Esophagus muscularis mucosa (tissue), 4 donors: ENCODE data around the gene KASH5. TPM values are rescaled to one million over a fixed set of nuclear protein-coding genes. Genes with fewer than 3 reads are reported as not detected.

Source experiments
- DNase-seq: peaks from one replicate; pipeline ENCODE4 v3.0.0-alpha.2; 2017; ENCODE audit errors: extremely low spot score
- H3K27ac ChIP-seq, 4 donors: fragments of 200-600 bp; sonication (generic); replicated peaks in 1 of 4; 1 replicate in 3 of 4; 2 replicates in 1 of 4; pipeline ENCODE4 v1.5.1; 2016 to 2019; ENCODE audit warnings: mild to moderate bottlenecking in 1 of 4
- H3K27me3 ChIP-seq, 4 donors: fragments of 200-600 bp; sonication (generic); one replicate each; pipeline versions ENCODE4 v1.5.1 to v1.6.0; 2016 to 2019
- H3K36me3 ChIP-seq, 4 donors: fragments of 200-600 bp; sonication (generic); one replicate each; pipeline ENCODE4 v1.5.1; 2016 to 2019
- H3K4me1 ChIP-seq, 4 donors: fragments of 200-600 bp; sonication (generic); one replicate each; pipeline ENCODE4 v1.5.1; 2016 to 2019
- H3K4me3 ChIP-seq, 4 donors: fragments of 200-600 bp; sonication (generic); 1 replicate in 2 of 4; 2 replicates in 2 of 4; pipeline ENCODE4 v1.5.1; 2016 to 2019; ENCODE audit warnings: mild to moderate bottlenecking in 4 of 4, moderate library complexity in 1 of 4
- H3K9me3 ChIP-seq, 4 donors: fragments of 200-600 bp; sonication (generic); 1 replicate in 3 of 4; 2 replicates in 1 of 4; pipeline ENCODE4 v1.5.1; 2016 to 2019
- EP300 ChIP-seq: sonication (generic); formaldehyde crosslinking; IDR thresholded peaks from one replicate; pipeline ENCODE4 v1.6.1; 2017; ENCODE audit warnings: antibody characterized with exemption
- POLR2A ChIP-seq: fragments of 450-650 bp; IDR thresholded peaks from one replicate; pipeline ENCODE4 v1.6.1; 2017; ENCODE audit warnings: antibody characterized with exemption, moderate library complexity, mild to moderate bottlenecking, low read depth
- POLR2AphosphoS5 ChIP-seq, 2 donors: sonication (generic); formaldehyde crosslinking; IDR thresholded peaks; one replicate each; pipeline ENCODE4 v1.6.1; 2017; ENCODE audit warnings: antibody characterized with exemption in 2 of 2
- WGBS: methylation state at CpG from one replicate; pipeline ENCODE4 v1.1.5; 2018; 5-methylcytosine and 5-hydroxymethylcytosine counted together
- intact Hi-C: fragments of 100-400 bp; cut with DNase I; formaldehyde crosslinking; loops from one replicate; pipeline ENCODE4 v1.15.1; 2023
- total RNA-seq, 4 donors: library from RNA; depleted of rRNA; stranded (reverse); fragments of >200 nt; gene quantifications; one replicate each; pipeline versions ENCODE4 v1.1.0 to v1.2.1, GENCODE V29; 2016
- TF ChIP-seq, protein P1 (sequence below), 3 experiments: fragments of 200-600 bp in 2 of 3; fragments of 450-650 bp in 1 of 3; sonication (generic) in 2 of 3; IDR thresholded peaks; one replicate each; pipeline ENCODE4 v1.5.1; 2017 to 2019; ENCODE audit warnings: antibody characterized with exemption in 3 of 3, mild to moderate bottlenecking in 2 of 3, moderate library complexity in 1 of 3

KASH5 gene
- total RNA-seq, 4 donors from 2014 or later, result not detected

DNA sequence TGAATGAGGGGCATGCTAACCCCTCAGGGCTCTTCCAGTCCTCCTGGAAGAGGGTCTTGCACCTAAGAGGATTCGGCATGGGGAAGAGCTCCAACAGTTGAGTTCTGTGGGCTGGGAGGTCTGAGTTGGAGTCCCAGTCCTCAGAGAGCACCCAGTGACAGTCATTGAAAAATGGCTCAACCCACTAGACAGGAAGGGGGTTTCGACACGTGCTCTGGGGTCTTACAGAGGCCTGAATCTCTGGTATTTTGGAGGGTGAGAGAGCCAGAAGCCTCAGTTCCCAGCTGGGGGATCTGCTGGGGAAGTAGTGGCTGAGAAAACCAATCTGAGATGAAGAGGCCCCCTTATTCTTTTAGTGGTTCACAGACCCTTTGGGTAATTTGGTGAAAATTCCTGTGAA is 26.2 kb downstream of the KASH5 start:
- H3K9me3 ChIP-seq, result no peaks in the 10 kb centered on the region
- H3K4me1 ChIP-seq, result no peaks in the 10 kb centered on the region
- DNase-seq, result no peak
- H3K27ac ChIP-seq, result no peak overlapping the region
- WGBS, result 67% methylated on average over 3 of the region's 3 CpGs
- no peak for TF ChIP-seq EP300
- TF ChIP-seq POLR2A, result no peak
- TF ChIP-seq, protein P1, sequence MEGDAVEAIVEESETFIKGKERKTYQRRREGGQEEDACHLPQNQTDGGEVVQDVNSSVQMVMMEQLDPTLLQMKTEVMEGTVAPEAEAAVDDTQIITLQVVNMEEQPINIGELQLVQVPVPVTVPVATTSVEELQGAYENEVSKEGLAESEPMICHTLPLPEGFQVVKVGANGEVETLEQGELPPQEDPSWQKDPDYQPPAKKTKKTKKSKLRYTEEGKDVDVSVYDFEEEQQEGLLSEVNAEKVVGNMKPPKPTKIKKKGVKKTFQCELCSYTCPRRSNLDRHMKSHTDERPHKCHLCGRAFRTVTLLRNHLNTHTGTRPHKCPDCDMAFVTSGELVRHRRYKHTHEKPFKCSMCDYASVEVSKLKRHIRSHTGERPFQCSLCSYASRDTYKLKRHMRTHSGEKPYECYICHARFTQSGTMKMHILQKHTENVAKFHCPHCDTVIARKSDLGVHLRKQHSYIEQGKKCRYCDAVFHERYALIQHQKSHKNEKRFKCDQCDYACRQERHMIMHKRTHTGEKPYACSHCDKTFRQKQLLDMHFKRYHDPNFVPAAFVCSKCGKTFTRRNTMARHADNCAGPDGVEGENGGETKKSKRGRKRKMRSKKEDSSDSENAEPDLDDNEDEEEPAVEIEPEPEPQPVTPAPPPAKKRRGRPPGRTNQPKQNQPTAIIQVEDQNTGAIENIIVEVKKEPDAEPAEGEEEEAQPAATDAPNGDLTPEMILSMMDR (IDR thresholded peaks at IDR 0.05), result no peak
- no peak for TF ChIP-seq POLR2AphosphoS5 (IDR thresholded peaks at IDR 0.05)
- no peak overlapping the region for H3K4me3 ChIP-seq
- H3K36me3 ChIP-seq, result no peaks in the 10 kb centered on the region
- intact Hi-C loops, result no loop called here
- H3K27me3 ChIP-seq, result peaks cover 0 to 69% (median 3%) of the 10 kb centered on the region in 4 donors

DNA sequence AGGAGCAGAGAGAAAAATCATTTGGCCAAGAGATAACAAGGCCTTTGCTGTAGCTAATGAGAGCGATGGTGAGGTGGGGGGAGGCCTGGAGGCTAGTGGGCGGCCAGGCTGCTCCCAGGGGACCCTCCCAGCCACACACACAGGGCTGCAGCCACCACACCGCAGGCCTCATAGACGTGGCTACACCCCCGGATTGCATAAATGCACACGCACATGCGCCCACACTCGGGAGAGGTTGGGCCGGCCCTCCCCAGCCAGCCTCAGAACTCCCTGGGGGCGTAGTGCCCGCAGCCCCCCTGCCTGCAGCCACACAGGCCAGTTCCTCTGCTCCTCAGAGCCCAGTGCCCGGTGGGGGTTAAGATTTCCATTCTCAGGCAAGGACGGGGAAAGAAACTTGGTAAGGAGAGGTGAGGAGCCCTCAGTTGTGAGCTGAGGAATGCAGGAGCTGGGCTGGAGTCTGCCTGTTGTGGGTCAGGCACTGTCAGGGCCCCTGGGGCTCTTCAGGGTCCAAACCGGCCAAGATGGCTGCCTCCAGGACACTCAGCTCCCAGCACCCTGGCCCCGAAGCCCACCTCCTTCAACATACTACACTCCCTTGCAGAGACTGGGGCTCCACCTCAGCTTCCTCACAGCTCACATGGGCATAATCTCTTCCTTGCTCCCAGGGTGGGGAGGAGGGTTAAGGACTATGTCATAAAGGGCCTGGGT is 27.2 kb downstream of the KASH5 start:
- H3K4me1 ChIP-seq, result no peaks in the 10 kb centered on the region
- H3K36me3 ChIP-seq, result no peaks in the 10 kb centered on the region
- 68% methylated on average over 11 of the region's 15 CpGs for WGBS
- no peak for TF ChIP-seq POLR2A
- TF ChIP-seq EP300, result no peak
- no peak for TF ChIP-seq POLR2AphosphoS5 (IDR thresholded peaks at IDR 0.05)
- TF ChIP-seq, protein P1 (IDR thresholded peaks at IDR 0.05), result no peak
- DNase-seq, result no peak
- H3K9me3 ChIP-seq, result no peaks in the 10 kb centered on the region
- H3K27me3 ChIP-seq, result peaks cover 0 to 72% (median 7%) of the 10 kb centered on the region in 4 donors
- intact Hi-C loops, result no loop called here
- H3K27ac ChIP-seq, result no peak overlapping the region
- H3K4me3 ChIP-seq, result no peak overlapping the region

DNA sequence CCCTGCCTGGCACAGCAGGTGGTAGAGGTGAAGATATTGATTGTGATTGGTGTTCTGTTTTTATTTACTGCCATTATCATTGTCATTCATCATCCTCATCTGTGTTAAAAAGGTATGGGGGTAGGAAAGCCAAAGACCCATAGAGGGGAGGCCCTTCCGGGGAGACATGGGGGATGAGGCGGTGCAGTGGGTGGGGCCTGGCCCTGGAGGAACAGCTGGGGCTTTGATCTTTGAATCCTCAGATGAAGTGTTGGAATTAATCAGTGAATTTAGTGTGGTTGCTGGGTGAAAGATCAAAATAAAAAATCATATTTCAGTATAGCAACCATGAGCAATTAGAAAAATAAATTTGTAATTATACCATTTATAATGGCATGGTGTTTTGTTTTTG is 27.8 kb downstream of the KASH5 start:
- no peak overlapping the region for H3K4me3 ChIP-seq
- intact Hi-C loops, result no loop called here
- H3K27ac ChIP-seq, result no peak overlapping the region
- TF ChIP-seq, protein P1 (IDR thresholded peaks at IDR 0.05), result no peak
- no peak for TF ChIP-seq POLR2A
- TF ChIP-seq POLR2AphosphoS5 (IDR thresholded peaks at IDR 0.05), result no peak
- TF ChIP-seq EP300, result no peak
- H3K4me1 ChIP-seq, result peaks cover under 1 to 3% (median 2%) of the 10 kb centered on the region in 4 donors
- DNase-seq, result no peak
- H3K27me3 ChIP-seq, result peaks cover 0 to 76% (median 11%) of the 10 kb centered on the region in 4 donors
- H3K36me3 ChIP-seq, result no peaks in the 10 kb centered on the region
- WGBS, result 92% methylated on average over 2 of the region's 2 CpGs
- no peaks in the 10 kb centered on the region for H3K9me3 ChIP-seq

DNA sequence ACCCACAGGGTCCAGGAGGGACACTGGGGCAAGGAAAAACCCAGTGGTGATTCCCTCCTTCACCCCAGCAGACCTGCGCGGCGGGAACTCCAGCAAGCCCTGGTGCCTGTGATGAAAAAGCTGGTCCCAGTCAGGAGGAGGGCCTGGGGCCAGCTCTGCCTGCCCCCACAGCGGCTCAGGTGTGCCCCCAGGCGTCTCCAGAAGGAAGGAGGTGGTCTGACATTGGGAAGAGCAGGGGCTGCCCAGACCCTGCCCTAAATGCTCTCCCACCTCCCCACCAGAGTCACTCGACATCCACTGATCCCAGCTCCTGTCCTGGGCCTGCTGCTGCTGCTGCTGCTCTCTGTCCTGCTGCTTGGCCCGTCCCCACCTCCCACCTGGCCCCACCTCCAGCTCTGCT is 29.0 kb downstream of the KASH5 start:
- TF ChIP-seq POLR2AphosphoS5 (IDR thresholded peaks at IDR 0.05) (no peak), POLR2A (no peak), EP300 (no peak)
- TF ChIP-seq, protein P1 (IDR thresholded peaks at IDR 0.05), result no peak
- intact Hi-C loops, result no loop called here
- Histone ChIP-seq H3K27me3 (peaks cover 0 to 89% (median 24%) of the 10 kb centered on the region in 4 donors), H3K27ac (no peak overlapping the region), H3K4me3 (no peak overlapping the region), H3K36me3 (no peaks in the 10 kb centered on the region), H3K9me3 (no peaks in the 10 kb centered on the region), H3K4me1 (peaks cover 7 to 13% (median 12%) of the 10 kb centered on the region in 4 donors)
- no peak for DNase-seq
- 41% methylated on average over 7 of the region's 7 CpGs for WGBS

DNA sequence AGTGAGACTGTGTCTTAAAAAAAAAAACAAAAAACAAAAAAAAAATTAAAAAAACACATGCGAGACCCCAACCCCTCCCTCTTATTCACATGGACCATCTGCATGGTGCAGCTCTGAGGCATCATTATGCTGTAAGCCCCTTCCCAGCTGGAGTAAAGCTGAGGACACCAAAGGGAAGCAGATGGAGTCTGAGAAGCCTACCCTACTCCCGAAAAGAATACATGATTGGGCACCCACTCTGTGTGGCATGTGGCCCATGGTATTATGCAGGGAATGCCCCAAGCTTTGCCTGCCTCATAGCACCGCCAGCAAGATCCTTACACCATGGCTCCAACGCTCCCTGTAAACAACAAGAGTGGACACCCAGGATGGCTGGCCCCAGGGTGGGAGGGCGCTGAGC is 30.5 kb downstream of the KASH5 start:
- H3K27ac ChIP-seq, result no peak overlapping the region
- H3K4me1 ChIP-seq, result peaks cover 17 to 27% (median 26%) of the 10 kb centered on the region in 4 donors
- no peaks in the 10 kb centered on the region for H3K36me3 ChIP-seq
- no peak overlapping the region for H3K4me3 ChIP-seq
- intact Hi-C loops, result no loop called here
- no peak for DNase-seq
- peaks cover 0 to 98% (median 38%) of the 10 kb centered on the region in 4 donors for H3K27me3 ChIP-seq
- 72% methylated on average over 3 of the region's 5 CpGs for WGBS
- no peaks in the 10 kb centered on the region for H3K9me3 ChIP-seq
- no peak for TF ChIP-seq POLR2AphosphoS5 (IDR thresholded peaks at IDR 0.05)
- TF ChIP-seq, protein P1 (IDR thresholded peaks at IDR 0.05), result no peak
- TF ChIP-seq POLR2A, result no peak
- TF ChIP-seq EP300, result no peak
